Anterior cingulate cortex (tissue), 58 donors: ENCODE results near the gene RTRAF.

Source experiments
- DNase-seq, 58 donors: peaks; one replicate each; lab custom pipeline; 2025; lab: John Stamatoyannopoulos, UW

Gene RTRAF

GRCh38 chr14:52020161-52020714 lies 30.9 kb downstream of the RTRAF start:
- DNase-seq, result no peak

DNA sequence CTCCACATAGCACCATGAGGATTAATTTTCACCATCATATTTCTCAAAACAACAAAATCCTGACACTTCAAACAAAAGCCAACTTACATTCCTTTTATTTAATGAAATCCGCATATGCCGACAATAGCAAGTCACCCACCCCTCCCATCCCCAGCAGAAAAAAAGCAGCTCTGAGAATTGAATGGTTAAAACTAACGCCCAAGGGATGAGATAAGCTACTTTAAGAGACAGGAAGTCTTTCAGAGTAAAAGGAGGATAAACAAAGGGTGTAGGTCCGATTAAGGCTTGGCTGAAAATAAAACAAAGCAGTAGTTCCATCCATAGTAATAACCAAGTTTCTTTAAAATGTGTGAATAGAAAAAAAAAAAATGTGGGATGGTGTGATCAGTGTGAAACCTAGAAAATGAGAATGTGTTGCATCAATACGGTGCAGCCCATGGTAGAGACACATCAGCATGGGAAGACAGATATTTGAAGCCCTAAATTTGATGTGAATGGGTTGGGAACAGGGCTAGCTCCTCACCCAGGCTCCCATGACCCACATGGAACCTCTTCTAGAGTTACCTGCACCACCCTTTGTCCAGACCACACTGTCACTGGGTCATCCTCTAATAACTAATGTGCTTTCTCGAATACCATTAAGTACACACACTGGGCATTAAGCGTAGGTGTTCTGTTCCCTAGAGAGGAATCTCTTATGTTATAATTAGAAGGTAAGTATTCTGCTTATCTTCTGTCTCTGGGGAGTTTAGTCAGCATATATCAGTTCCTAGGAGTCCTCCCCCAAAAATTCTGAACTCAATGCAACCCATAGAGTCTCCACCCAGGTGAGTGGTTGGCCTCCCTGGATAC lies 31.7 kb downstream of the RTRAF start:
- DNase-seq, result no peak

GRCh38 chr14:52021957-52022600 lies 32.7 kb downstream of the RTRAF start:
- DNase-seq, result no peak

DNA sequence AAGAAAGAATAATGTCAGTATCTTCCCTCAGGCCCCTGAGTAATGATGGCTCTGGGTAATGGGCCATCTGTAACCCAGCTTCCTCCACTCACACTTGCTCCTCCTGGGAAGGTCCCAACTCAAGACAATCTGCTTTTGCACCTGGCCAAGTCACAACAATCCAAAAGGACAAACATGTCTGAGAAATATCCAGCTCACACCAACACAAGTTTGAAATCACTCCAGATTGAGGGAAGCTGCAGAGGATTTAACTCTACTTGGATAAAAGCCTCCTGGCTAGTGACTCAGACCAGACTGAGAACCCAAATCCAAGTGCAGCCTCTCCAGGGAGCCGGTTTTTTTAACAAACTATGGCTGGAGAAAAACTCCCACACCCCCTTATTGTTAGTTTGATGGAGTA lies 34.2 kb downstream of the RTRAF start:
- peak in 7 of 58 donors; percentile 10 to 70 (median 25) for DNase-seq

- DNase-seq, result no peak
Measured at GRCh38 chr14:52025310-52025709, 36.0 kb downstream of the RTRAF start.

DNA sequence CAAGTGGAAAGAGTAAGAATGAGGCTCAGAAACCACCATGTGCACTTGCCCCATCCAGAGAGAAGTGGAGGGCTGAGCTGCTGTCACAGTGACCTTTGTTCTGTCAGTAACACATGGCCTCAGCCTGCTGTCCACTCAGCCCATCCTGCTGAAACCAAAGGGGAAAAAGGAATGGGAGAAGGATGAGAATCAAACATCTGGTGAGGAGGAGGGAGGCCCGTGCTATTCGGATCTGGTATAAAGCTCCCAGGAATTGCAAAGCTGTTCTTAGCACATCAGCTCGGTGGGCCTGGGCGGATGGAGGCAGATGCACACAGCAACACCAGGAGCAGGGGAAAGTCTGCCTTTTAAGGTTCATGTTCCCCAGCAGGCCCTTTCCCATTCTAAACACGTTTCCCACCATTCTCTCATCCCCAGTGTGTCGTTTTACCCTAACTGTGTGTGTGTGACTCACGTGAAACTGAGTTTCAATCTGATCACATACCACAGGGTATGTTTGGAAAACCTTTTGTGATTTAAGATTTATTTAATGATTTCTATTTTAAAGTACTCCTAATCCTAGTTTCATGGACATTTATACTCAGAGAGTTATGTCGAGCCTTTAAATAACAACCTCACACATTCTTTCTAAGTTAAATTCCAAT lies 36.8 kb downstream of the RTRAF start:
- DNase-seq, result peak in 5 of 58 donors; percentile 12 to 20 (median 15)

- DNase-seq, result peak in 13 of 58 donors; percentile 19 to 67 (median 36)
Measured at GRCh38 chr14:52026901-52027300, 37.6 kb downstream of the RTRAF start.

- DNase-seq, result no peak
Measured at GRCh38 chr14:52029881-52030280, 40.5 kb downstream of the RTRAF start.

DNA sequence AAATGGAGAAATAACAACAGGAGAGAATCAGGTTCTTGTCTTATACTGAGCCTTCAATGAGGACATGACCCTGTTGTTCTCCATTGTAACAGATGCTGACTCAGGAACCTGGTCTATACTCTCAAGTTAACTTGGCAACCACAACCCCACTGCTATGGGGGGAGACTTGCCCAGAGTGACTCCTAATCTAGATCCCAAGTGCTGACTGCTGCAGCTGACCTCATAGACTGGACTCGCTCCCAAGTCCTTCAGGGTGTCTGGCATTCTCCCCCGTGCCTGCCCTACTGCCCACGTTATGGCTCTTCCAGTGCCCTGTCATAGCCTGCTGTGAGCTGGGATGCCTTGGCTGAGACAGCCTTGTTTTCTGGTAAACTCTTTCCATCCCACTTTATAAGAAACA lies 42.4 kb downstream of the RTRAF start:
- no peak for DNase-seq

- no peak for DNase-seq
Measured at GRCh38 chr14:52032204-52032801, 43.0 kb downstream of the RTRAF start.

DNA sequence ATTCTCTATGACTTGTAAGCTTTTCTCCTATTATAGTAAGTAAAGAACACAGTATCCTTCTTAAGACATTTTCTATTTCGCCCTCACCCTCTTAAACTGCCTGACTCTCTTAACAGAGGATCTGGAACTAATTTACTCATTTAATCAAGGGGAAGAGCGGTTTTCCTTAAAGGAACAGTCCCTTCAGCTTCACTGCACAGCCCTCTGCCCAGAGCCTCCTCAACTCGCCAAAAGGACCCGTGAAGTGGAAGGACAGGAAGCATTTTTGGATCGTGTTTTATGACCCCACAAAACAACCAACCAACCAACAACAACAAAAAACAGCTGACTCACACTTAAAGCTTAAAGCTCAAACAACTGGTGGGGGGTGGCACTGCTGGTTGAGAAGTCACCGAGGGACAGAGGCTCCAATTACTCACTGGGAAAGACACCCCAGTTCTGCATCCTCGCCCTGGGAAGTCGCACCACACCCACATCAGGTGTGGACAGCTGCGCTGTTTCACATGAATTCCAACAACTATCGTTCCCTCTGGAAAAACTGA lies 43.8 kb downstream of the RTRAF start:
- no peak for DNase-seq

DNA sequence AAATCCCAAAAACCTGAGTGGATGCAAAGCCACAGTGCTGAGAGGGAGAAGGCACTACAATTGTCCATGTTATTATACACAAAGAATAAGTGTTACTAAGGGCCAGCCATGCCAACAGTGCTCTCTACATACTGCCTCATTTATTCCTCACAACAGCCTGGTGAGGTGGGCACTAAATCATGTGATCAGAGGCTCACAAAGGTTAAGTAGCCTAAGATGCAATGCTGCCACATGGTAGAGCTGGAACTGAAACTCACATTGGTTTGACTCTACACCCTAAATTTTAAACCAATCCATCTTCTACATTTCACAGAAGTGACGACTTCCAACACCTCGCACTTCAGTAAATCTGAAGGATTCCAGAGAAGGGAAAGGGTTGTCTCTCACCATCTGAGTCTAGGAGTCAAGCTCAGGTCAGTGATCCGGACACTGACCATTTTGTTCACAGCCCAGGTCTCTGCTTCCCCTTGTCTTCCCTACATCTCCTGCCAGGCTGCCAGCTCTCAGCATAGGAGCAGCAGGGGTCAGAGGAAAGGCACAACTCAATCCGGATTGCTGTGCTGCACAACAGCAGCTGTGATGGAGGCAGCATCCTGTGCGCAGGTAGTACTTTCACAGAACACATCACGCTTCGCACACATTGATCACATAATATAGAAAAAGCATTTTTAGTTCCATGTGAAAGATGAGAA lies 49.9 kb downstream of the RTRAF start:
- no peak for DNase-seq

GRCh38 chr14:52040598-52040997 lies 51.3 kb downstream of the RTRAF start:
- no peak for DNase-seq

GRCh38 chr14:52042371-52043289 lies 53.3 kb downstream of the RTRAF start:
- DNase-seq, result no peak

DNA sequence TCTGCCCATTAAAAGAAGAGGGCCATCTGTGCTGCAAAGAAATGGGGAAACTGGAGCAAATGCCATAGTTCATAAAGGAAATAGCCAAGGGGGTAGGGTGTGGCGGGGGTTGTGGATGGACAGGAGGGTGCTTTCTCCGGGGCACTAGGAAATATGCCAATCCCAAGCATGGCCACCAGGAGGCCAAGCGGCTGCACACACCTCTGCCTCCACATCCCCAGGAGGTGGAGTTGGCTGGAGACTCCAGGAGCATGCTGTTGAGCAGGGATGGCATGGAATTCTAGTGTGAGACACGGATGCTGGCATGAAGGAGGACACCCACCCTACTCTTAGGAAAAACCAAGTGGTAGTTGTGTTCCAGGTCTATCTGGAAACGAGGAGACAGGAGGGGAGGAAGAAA lies 54.3 kb downstream of the RTRAF start:
- DNase-seq, result no peak

GRCh38 chr14:52044791-52045522 lies 55.6 kb downstream of the RTRAF start:
- DNase-seq, result no peak

- DNase-seq, result no peak
Measured at GRCh38 chr14:52046376-52046917, 57.1 kb downstream of the RTRAF start.

GRCh38 chr14:52048116-52048515 lies 58.8 kb downstream of the RTRAF start:
- DNase-seq, result no peak
